HepG2 (cell line): ENCODE data around the gene CTDNEP1. TPM values are rescaled to one million over a fixed set of nuclear protein-coding genes. Genes with fewer than 3 reads are reported as not detected.
A peak's percentile ranks its signal among the peaks of the same experiment; 100 is the strongest.

Experiments used
- ATAC-seq: fragments of 200-7000 bp; cut with Tn5 transposase; 3 replicates; pipeline ENCODE4 v1.9.1; 2020; ENCODE audit warnings: mild to moderate bottlenecking, moderate library complexity
- BruUV-seq: library from RNA; stranded (reverse); fragments of 400-500 nt; replicated peaks from 2 replicates; lab custom pipeline; 2021; lab: Mats Ljungman, UMichigan
- CTCF ChIA-PET: fragments of 300-600 bp; formaldehyde crosslinking; extraction: SDS; loops from one replicate; lab custom pipeline; 2021; ENCODE audit warnings: low total read pairs, inconsistent platforms, low intra/inter-chr PET ratio; lab: Yijun Ruan, JAX
- POLR2A ChIA-PET: fragments of 350-600 bp; sonication (Branson Sonifier 250); formaldehyde crosslinking; loops from one replicate; lab custom pipeline; 2020; ENCODE audit warnings: antibody characterized with exemption, inconsistent platforms; lab: Yijun Ruan, JAX
- DNase-seq: peaks from one replicate; pipeline ENCODE4 v3.0.0-alpha.2; 2015; ENCODE audit warnings: low spot score
- FAIRE-seq: peaks from 3 replicates; lab custom pipeline; 2011; peaks lifted over from hg19 to GRCh38; lab: Jason Lieb, UNC
- H2AFZ ChIP-seq: one replicate; pipeline ENCODE4 v1.6.1; 2011; ENCODE audit warnings: low read length, inconsistent platforms
- H3K27ac ChIP-seq: fragments of 300-600 bp; 3 replicates; pipeline ENCODE4 v1.8.0; 2011; ENCODE audit warnings: mixed run types, mild to moderate bottlenecking, mixed read lengths, low read length, inconsistent platforms; ENCODE audit not compliant: insufficient read depth; ENCODE audit errors: extremely low read length
- H3K27me3 ChIP-seq, 2 experiments: fragments of 200-600 bp in 1 of 2; 2 replicates in 1 of 2; 3 replicates in 1 of 2; pipeline versions ENCODE4 v1.6.0 to v1.8.0; 2011; ENCODE audit warnings: low read length in 2 of 2, mild to moderate bottlenecking in 2 of 2, moderate library complexity in 2 of 2, inconsistent platforms in 1 of 2; ENCODE audit not compliant: insufficient read depth in 2 of 2, control insufficient read depth in 1 of 2
- H3K36me3 ChIP-seq, 2 experiments: fragments of 200-600 bp in 1 of 2; replicated peaks in 1 of 2; 2 replicates in 1 of 2; 3 replicates in 1 of 2; pipeline versions ENCODE4 v1.5.1 to v1.8.0; 2011; ENCODE audit warnings: low read length in 2 of 2, inconsistent platforms in 1 of 2; ENCODE audit not compliant: insufficient read depth in 2 of 2, control insufficient read depth in 1 of 2
- H3K4me1 ChIP-seq: 2 replicates; pipeline ENCODE4 v1.5.1; 2012; ENCODE audit warnings: low read length, inconsistent platforms; ENCODE audit not compliant: insufficient read depth
- H3K4me2 ChIP-seq: 2 replicates; pipeline ENCODE4 v1.6.0; 2011; ENCODE audit warnings: low read depth, low read length, inconsistent platforms
- H3K4me3 ChIP-seq, 3 experiments: fragments of 200-600 bp in 1 of 3; sonication (generic), shearing (Covaris generic) in 1 of 3; replicated peaks in 1 of 3; 2 replicates each; pipeline ENCODE4 v1.5.1; 2011 to 2016; ENCODE audit warnings: low read length in 3 of 3, inconsistent platforms in 2 of 3, low read depth in 2 of 3, mild to moderate bottlenecking in 2 of 3, control low read depth in 1 of 3, mixed read lengths in 1 of 3; ENCODE audit not compliant: insufficient read depth in 1 of 3
- H3K79me2 ChIP-seq: one replicate; pipeline ENCODE4 v1.6.1; 2011; ENCODE audit warnings: low read length, inconsistent platforms; ENCODE audit not compliant: insufficient read depth
- H3K9ac ChIP-seq: 2 replicates; pipeline ENCODE4 v1.6.0; 2011; ENCODE audit warnings: mild to moderate bottlenecking, low read depth, low read length, inconsistent platforms; ENCODE audit not compliant: insufficient read depth
- H3K9me3 ChIP-seq: 2 replicates; pipeline ENCODE4 v1.5.1; 2012; ENCODE audit warnings: mild to moderate bottlenecking, low read length
- H4K20me1 ChIP-seq: 2 replicates; pipeline ENCODE4 v1.6.0; 2011; ENCODE audit warnings: inconsistent platforms, mild to moderate bottlenecking, low read length, moderate library complexity; ENCODE audit not compliant: insufficient read depth
- AGO1 ChIP-seq: fragments of 200-400 bp; formaldehyde crosslinking; IDR thresholded peaks from 2 replicates; pipeline ENCODE4 v1.6.1; 2017; ENCODE audit warnings: mild to moderate bottlenecking, low read depth, low read length, moderate library complexity; ENCODE audit not compliant: poor library complexity, severe bottlenecking
- ATF5 ChIP-seq: sonication (generic); formaldehyde crosslinking; IDR thresholded peaks from 2 replicates; pipeline ENCODE4 v1.4.0; 2020; ENCODE audit warnings: mild to moderate bottlenecking, low read depth, missing genetic modification reagents
- BRCA1 ChIP-seq: sonication (generic); formaldehyde crosslinking; IDR thresholded peaks from 2 replicates; pipeline ENCODE4 v1.4.0; 2020; ENCODE audit warnings: missing genetic modification reagents
- CCAR2 ChIP-seq: fragments of 200-400 bp; formaldehyde crosslinking; optimal IDR thresholded peaks from 2 replicates; pipeline ENCODE3; 2018; ENCODE audit warnings: low read depth, mild to moderate bottlenecking, low read length, moderate library complexity
- CREM ChIP-seq, 2 experiments: sonication (generic) in 1 of 2; formaldehyde crosslinking in 1 of 2; IDR thresholded peaks; 2 replicates each; pipeline versions ENCODE4 v1.4.0 to v1.6.1; 2016 to 2020; ENCODE audit warnings: antibody characterized with exemption in 1 of 2, mild to moderate bottlenecking in 1 of 2, missing genetic modification reagents in 1 of 2
- KDM1A ChIP-seq: IDR thresholded peaks from 2 replicates; pipeline ENCODE4 v1.6.1; 2016; ENCODE audit warnings: missing compliant biosample characterization
- NCOA5 ChIP-seq: sonication (generic); formaldehyde crosslinking; IDR thresholded peaks from 2 replicates; pipeline ENCODE4 v1.4.0; 2020; ENCODE audit warnings: missing genetic modification reagents
- POLR2AphosphoS5 ChIP-seq: IDR thresholded peaks from 2 replicates; pipeline ENCODE4 v1.6.1; 2012; ENCODE audit warnings: low read depth, low read length
- PRPF4 ChIP-seq: fragments of 200-400 bp; formaldehyde crosslinking; IDR thresholded peaks from 2 replicates; pipeline ENCODE4 v1.6.1; 2016; ENCODE audit warnings: low read length, low read depth; ENCODE audit not compliant: poor library complexity, severe bottlenecking
- SMAD3 ChIP-seq: sonication (generic); formaldehyde crosslinking; IDR thresholded peaks from 2 replicates; pipeline ENCODE4 v1.4.0; 2020; ENCODE audit warnings: missing genetic modification reagents
- SSRP1 ChIP-seq: IDR thresholded peaks from 2 replicates; pipeline ENCODE4 v1.6.1; 2016; ENCODE audit warnings: control low read depth
- TFDP1 ChIP-seq: IDR thresholded peaks from 2 replicates; pipeline ENCODE4 v1.6.1; 2016; ENCODE audit warnings: missing compliant biosample characterization, missing genetic modification reagents, borderline replicate concordance
- TP53 ChIP-seq: sonication (generic); formaldehyde crosslinking; conservative IDR thresholded peaks from 2 replicates; pipeline ENCODE4 v1.4.0; 2020; ENCODE audit warnings: missing genetic modification reagents
- TRIM22 ChIP-seq: fragments of 450-650 bp; IDR thresholded peaks from 2 replicates; pipeline ENCODE4 v1.6.1; 2017
- ZKSCAN1 ChIP-seq: fragments of 150-350 bp; IDR thresholded peaks from 2 replicates; pipeline ENCODE4 v1.6.1; 2014; ENCODE audit warnings: low read length
- ZKSCAN5 ChIP-seq: sonication (generic); formaldehyde crosslinking; IDR thresholded peaks from 2 replicates; pipeline ENCODE4 v1.5.1; 2020; ENCODE audit warnings: mild to moderate bottlenecking, missing genetic modification reagents
- ZNF430 ChIP-seq: sonication (generic); formaldehyde crosslinking; IDR thresholded peaks from 2 replicates; pipeline ENCODE4 v1.9.0; 2021; ENCODE audit warnings: mild to moderate bottlenecking, missing genetic modification reagents
- ZNF749 ChIP-seq: sonication (generic); formaldehyde crosslinking; IDR thresholded peaks from 2 replicates; pipeline ENCODE4 v1.8.0; 2022; ENCODE audit warnings: mild to moderate bottlenecking, missing genetic modification reagents, moderate library complexity, borderline replicate concordance
- ZNF773 ChIP-seq: sonication (generic); formaldehyde crosslinking; IDR thresholded peaks from 2 replicates; pipeline ENCODE4 v1.4.0; 2020; ENCODE audit warnings: missing genetic modification reagents, borderline replicate concordance
- WGBS: methylation state at CpG from one replicate; pipeline ENCODE4 v1.1.6; 2017; ENCODE audit warnings: low lambda C conversion rate; 5-methylcytosine and 5-hydroxymethylcytosine counted together
- in situ Hi-C: cut with HindIII; loops from 2 replicates; pipeline ENCODE4 v1.10.0; 2017; ENCODE audit warnings: low pct_unique_long_range_greater_than_20kb; ENCODE audit not compliant: extremely low pct_ligation_motif_present
- intact Hi-C: fragments of 100-400 bp; cut with micrococcal nuclease; formaldehyde crosslinking; loops from one replicate; pipeline ENCODE4 v1.10.0; 2022; ENCODE audit not compliant: unreplicated experiment
- polyA plus RNA-seq, 8 experiments: library from polyadenylated mRNA; depleted of rRNA in 3 of 8; stranded (reverse) in 7 of 8; unstranded in 1 of 8; fragments of >200 nt; fragmentation: Illumina TruSeq in 4 of 8; extraction: Trizol in 4 of 8; gene quantifications; 2 replicates each; pipeline versions ENCODE4 v1.2.1 to v1.2.3, GENCODE V29; 2011 to 2016; ENCODE audit warnings: low read depth in 4 of 8, missing spikeins in 1 of 8, mixed read lengths in 1 of 8; ENCODE audit not compliant: insufficient read depth in 1 of 8
- total RNA-seq, 5 experiments: library from RNA; depleted of rRNA; stranded (reverse); fragments of >200 nt; fragmentation: Illumina TruSeq; extraction: Trizol; gene quantifications; 2 replicates each; pipeline ENCODE4 v1.2.3, GENCODE V29; 2016; ENCODE audit warnings: low read depth in 1 of 5

Gene CTDNEP1
- total and polyA plus RNA-seq, 2 of the 13 experiments (the other 11 are each of a cell fraction or from before 2014, with no cell fraction given): 19.8 to 118 TPM

- no peak for TF ChIP-seq ZNF749
- TF ChIP-seq SSRP1: peak; percentile 5; the same call in 1 of the 2 replicates
- TF ChIP-seq KDM1A: no peak
- TF ChIP-seq ZNF430 (CRISPR knock-in tag): 0 out of 2 replicates have a peak, but pooled peaks have one; percentile 4
- no peak for TF ChIP-seq POLR2AphosphoS5
- TF ChIP-seq SMAD3: peak; percentile 4; the same call in 1 of the 2 replicates
Observed at GRCh38 chr17:7215136-7215638, 36.3 kb downstream of the CTDNEP1 start (continued).

GRCh38 chr17:7214300-7215135 is 37.0 kb downstream of the CTDNEP1 start:
- peak overlapping the region; percentile 28 for H3K9ac ChIP-seq
- no peaks in the 10 kb centered on the region for H3K79me2 ChIP-seq
- ChIA-PET POLR2A (interaction anchor here (0.8 to 2.9 kb wide), 8 partner anchors 20 to 179 kb away, joined by 3 to 35 read pairs (median 5); partner anchors contain the start of genes ASGR1, ASGR2, DVL2 and SLC16A13), CTCF (interaction anchor here (1.9 kb wide), 1 partner anchor 169 kb away, joined by 10 read pairs; no protein-coding TSS in a partner anchor)
- H3K4me2 ChIP-seq: peak overlapping the region; percentile 77
- H3K4me1 ChIP-seq: peaks cover 56% of the 10 kb centered on the region
- intact Hi-C loops: loop anchor here (5.0 kb wide), 1 partner anchor 37 kb away; the partner anchor contains the start of gene ASGR1
- no peak overlapping the region for H2AFZ ChIP-seq
- FAIRE-seq: peak; percentile 76
- H4K20me1 ChIP-seq: no peaks in the 10 kb centered on the region
- in situ Hi-C loops: loop anchor here (5.0 kb wide), 1 partner anchor 37 kb away; the partner anchor contains the start of gene ASGR1
- no peaks in the 10 kb centered on the region for H3K36me3 ChIP-seq
- H3K4me3 ChIP-seq: peak overlapping the region; percentile 29 to 68 (median 55)
- DNase-seq: peak; percentile 95
- H3K27ac ChIP-seq: peak overlapping the region; percentile 53
- WGBS: 2% methylated on average over 32 of the region's 45 CpGs
- BruUV-seq: no TSS peak
- H3K9me3 ChIP-seq: no peaks in the 10 kb centered on the region
- peaks cover 0 to 4% of the 10 kb centered on the region in 2 experiments; a peak in 2 of 5 replicates for H3K27me3 ChIP-seq
- peak; percentile 88 for ATAC-seq
- TF ChIP-seq CCAR2: no peak
- no peak for TF ChIP-seq TRIM22
- no peak for TF ChIP-seq NCOA5 (CRISPR knock-in tag)
- TF ChIP-seq TFDP1 (CRISPR knock-in tag): peak; percentile 67; the same call in 1 of the 2 replicates
- TF ChIP-seq ATF5 (CRISPR knock-in tag): no peak
- no peak for TF ChIP-seq PRPF4
- peak; percentile 47 for TF ChIP-seq AGO1
- no peak for TF ChIP-seq BRCA1 (CRISPR knock-in tag)
- TF ChIP-seq CREM (IDR thresholded peaks at IDR 0.05): peak; percentile 78; the same call in 1 of the 2 replicates
- no peak for TF ChIP-seq CREM (CRISPR knock-in tag; IDR thresholded peaks at IDR 0.05)
- no peak for TF ChIP-seq ZNF773 (CRISPR knock-in tag)
- TF ChIP-seq ZKSCAN5 (CRISPR knock-in tag): no peak
- no peak for TF ChIP-seq TP53 (CRISPR knock-in tag)
- TF ChIP-seq ZKSCAN1: peak; percentile 33; the same call in 1 of the 2 replicates
